NCI-H1048 (cell line): ENCODE data around the gene NINL.
"Not testable (repeated sequence)": the region's sequence is repeated elsewhere in the genome, so short reads cannot be mapped to it uniquely, and the experiment has no call there.

Experiments
- DNase-seq: peaks from one replicate; lab custom pipeline; 2025; lab: John Stamatoyannopoulos, UW

NINL gene

GRCh38 chr20:25592135-25592852, 7.0 kb upstream of the NINL start:
- no peak for DNase-seq

DNA sequence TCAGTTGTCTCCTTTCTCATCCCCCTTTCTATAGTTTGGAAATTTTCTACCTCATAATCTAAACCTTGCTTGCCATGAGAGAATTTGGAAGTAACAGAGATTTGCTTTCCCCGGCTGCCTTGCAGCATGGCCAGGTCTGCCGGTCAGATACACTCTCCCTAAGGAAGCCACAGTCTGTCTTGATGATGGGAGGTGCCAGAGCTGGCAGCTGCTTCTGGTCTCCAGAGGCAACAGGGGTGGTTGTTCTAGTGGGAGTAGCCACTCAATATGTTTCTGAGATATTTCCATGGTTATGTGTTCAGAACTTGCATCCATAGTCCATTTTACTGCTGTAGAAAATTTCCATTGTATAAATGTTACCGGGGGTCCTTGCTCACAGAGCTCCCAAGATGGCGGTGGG, 5.4 kb upstream of the NINL start:
- not testable (repeated sequence) for DNase-seq

GRCh38 chr20:25588491-25588890, 3.2 kb upstream of the NINL start:
- DNase-seq = no peak

DNA sequence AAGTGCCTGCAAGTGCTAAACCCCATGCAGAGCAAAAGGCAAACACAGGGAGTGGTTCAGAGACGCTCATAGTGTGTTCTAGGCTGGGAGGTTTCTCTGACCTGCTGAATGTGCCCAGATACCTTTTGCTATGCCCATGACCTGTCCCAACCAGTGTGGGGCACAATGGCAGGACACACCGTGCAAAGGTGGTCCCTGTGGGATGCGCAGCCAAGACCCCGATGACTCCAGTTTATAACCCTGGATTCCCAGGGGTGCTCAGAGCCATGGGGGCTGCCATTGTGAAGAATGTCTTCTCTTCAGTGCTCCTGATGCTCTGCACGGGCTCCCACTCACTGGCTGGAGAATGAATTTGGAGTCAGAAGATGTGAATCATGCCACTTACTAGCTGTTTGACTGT, 2.2 kb upstream of the NINL start:
- no peak for DNase-seq

- DNase-seq = no peak
Measured at GRCh38 chr20:25586877-25587276, 1.5 kb upstream of the NINL start.

- not testable (repeated sequence) for DNase-seq
Measured at GRCh38 chr20:25583607-25584006, 1.7 kb downstream of the NINL start.

DNA sequence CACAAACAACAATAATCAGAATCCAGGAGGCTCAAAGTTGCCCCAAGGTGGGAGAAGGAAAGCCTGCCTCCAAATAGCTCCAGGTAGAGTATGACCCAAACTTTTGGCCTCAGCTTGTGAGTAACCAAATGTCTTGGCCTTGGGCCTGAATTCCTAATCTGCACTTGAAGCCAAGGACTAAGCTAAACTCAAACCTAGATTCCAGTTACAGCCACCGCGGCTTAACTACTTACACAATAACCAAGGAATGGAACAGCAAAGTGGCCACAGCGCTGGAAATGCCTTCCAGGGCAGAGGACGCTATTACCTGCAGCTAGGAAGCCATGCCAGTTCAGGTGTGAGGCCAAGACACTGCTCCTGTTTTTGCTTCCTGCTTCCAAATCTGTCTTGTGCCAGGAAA, 4.6 kb downstream of the NINL start:
- DNase-seq = no peak

- DNase-seq = no peak
Measured at GRCh38 chr20:25579081-25579770, 6.1 kb downstream of the NINL start.

DNA sequence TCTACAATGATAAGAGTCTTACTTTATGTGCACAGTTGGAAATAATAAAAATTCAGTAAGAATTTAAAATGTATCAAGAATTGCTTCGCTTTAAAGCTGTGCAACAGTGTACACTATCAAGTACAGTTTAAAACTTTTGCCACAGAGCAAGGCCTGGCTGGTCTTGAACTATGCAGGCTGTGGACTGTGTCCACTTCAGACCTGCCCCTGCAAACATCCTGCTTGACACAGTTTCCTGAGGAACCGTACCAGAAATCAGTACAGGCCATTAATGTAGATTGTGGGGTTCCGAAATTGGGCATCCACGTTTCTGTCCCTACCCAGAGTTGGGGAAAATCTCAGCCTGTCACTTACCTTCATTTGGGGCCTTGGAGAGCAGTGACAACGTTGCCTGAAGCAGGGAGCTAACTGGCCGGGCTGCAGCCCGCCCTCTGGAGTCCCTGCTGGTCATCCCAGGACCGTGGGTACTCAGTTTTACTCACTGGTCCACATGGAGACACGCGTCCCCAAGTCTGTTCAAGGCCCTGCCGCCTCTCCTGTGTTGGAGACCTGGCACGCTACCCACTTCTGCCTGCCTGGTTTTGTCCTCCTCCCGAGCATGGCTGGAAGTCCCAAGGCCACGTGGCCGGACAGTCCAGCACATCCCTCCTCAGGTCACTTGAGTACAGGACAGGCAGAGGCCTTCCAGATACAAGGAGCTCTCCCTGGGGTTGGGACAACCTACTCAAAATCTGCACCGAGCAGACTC, 8.4 kb downstream of the NINL start:
- DNase-seq = no peak

DNA sequence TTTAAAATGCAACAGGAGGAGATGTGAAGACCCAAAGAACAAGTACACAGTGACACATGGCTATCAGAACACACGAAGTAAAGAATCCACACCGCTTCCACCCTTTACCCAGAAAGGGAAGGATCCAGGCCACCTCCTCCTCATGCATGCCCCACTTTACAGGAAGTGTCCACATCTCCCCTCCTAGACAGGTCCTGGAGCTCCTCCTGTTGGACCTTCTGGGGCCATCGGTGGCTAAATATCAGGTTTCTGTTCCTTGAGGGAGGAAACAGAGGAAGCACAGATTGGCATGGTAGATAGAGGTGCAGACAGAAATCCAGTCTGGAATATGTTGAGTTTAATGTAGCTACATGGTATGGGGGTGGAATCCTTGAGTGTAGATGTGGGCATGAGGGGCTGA, 10.9 kb downstream of the NINL start:
- DNase-seq = no peak

GRCh38 chr20:25573288-25574251, 11.8 kb downstream of the NINL start:
- DNase-seq = no peak

DNA sequence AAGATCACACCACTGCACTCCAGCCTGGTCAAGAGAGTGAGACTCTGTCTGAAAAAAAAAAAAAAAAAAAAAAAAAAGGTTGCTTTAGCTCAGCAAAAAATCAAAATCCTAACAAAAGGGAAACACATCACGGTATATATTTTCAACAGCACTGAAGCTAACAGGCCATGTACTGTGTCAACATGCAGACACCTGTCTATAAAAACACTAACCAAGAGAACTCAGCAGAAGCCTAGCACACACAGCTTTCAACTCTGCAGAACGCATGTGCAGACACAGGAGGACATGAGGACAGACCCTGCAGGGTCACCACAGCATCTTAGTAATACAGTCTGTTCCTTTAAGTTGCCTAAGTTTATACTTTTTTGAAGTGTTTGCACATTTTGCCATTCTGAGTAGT, 13.5 kb downstream of the NINL start:
- no peak for DNase-seq

GRCh38 chr20:25571240-25571639, 14.1 kb downstream of the NINL start:
- DNase-seq = no peak

DNA sequence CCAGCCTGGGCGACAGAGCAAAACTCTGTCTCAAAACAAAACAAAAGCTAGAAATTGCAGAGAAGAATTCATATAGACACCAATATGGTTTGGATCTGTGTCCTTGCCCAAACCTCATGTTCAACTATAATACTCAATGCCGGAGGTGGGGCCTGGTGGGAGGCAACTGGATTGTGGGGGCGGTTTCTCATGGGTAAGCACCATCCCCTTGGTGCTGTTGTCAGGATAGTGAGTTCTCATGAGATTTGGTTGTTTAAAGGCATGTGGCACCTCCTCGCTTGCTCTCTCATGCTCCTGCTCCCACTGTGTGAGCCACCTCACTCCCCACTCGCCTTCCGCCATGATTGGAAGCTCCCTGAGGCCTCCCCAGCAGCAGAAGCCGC, 15.2 kb downstream of the NINL start:
- no peak for DNase-seq

GRCh38 chr20:25567286-25567685, 18.0 kb downstream of the NINL start:
- no peak for DNase-seq

GRCh38 chr20:25566821-25567220, 18.5 kb downstream of the NINL start:
- no peak for DNase-seq

DNA sequence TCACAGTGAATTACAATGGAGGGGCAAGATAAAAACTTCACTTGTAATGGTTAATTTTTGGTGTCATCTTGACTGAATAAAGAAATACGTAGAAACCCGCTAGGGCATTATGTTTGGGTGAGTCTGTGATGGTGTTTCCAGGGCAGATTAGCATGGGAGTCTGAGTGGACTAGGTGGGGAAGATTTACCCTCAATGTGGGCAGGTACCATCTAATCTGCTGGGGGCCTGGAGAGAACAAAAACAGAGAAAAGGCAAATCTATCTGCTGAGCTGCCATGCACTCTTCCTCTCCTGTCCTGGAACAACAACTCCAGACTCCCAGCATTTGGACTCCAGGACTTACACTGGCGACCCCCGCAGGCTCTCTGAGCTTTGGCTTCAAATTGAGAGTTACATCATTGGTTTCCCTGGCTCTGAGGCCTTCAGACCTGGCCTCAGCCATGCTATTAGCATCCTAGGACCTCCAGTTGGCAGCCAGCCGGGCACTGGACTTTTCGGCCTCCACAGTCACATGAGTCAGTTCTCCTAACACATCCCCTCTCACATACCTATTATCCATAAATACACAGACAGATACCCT, 19.7 kb downstream of the NINL start:
- no peak for DNase-seq

- no peak for DNase-seq
Measured at GRCh38 chr20:25563876-25564275, 21.5 kb downstream of the NINL start.

GRCh38 chr20:25563362-25563761, 22.0 kb downstream of the NINL start:
- DNase-seq = no peak

DNA sequence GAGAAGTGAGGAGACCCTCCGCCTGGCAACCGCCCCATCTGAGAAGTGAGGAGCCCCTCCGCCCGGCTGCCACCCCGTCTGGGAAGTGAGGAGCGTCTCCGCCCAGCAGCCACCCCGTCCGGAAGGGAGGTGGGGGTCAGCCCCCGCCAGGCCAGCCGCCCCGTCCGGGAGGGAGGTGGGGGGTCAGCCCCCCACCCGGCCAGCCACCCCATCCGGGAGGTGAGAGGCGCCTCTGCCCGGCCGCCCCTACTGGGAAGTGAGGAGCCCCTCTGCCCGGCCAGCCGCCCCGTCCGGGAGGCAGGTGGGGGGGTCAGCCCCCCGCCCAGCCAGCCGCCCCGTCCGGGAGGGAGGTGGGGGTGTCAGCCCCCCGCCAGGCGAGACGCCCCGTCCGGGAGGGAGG, 23.6 kb downstream of the NINL start:
- DNase-seq = not testable (repeated sequence)

GRCh38 chr20:25553819-25554296, 31.5 kb downstream of the NINL start:
- DNase-seq = no peak
